ENCODE data around the gene SLC26A6.

Gene SLC26A6

DNA sequence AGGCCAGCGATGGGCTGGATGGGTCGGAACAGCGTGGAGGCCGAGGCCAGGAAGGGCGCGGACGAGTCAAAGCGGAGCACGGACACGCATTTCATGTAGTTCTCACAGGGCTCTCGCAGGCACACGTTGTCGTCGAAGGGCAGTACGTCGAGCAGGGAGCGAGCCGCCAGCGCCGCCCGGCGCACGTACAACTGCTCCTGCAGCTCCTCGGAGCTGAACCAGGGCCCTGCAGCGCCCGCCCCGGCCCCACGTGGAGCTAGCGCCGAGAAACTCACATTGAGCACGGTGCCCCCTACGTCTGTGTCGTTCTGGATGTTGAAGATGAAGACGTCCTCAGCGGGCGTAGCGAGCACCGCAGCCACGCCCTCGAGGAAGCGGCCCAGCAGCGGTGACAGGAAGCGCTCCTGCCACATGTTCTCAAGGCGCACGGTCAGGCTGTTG, 21.6 kb upstream of the SLC26A6 start:
- Histone ChIP-seq H3K4me3 (ENCODE audit: low read depth, low read length) (peak overlapping the region; percentile 58; the same call in 1 of the 2 replicates), H3K36me3 (ENCODE audit: control insufficient read depth, insufficient read depth, low read length) (peaks cover 48% of the 10 kb centered on the region), H3K9me3 (ENCODE audit: control insufficient read depth, insufficient read depth, low read length) (no peaks in the 10 kb centered on the region), H3K27ac (ENCODE audit: low read depth, low read length) (peak overlapping the region; percentile 38), H3K27me3 (ENCODE audit: control insufficient read depth, insufficient read depth, low read length) (no peaks in the 10 kb centered on the region), H3K4me1 (ENCODE audit: control insufficient read depth, insufficient read depth, low read length) (peaks cover 4% of the 10 kb centered on the region; the same call in 1 of the 2 replicates), H3K9ac (ENCODE audit: low read depth, low read length) (no peak overlapping the region; the same call in 1 of the 2 replicates)

DNA sequence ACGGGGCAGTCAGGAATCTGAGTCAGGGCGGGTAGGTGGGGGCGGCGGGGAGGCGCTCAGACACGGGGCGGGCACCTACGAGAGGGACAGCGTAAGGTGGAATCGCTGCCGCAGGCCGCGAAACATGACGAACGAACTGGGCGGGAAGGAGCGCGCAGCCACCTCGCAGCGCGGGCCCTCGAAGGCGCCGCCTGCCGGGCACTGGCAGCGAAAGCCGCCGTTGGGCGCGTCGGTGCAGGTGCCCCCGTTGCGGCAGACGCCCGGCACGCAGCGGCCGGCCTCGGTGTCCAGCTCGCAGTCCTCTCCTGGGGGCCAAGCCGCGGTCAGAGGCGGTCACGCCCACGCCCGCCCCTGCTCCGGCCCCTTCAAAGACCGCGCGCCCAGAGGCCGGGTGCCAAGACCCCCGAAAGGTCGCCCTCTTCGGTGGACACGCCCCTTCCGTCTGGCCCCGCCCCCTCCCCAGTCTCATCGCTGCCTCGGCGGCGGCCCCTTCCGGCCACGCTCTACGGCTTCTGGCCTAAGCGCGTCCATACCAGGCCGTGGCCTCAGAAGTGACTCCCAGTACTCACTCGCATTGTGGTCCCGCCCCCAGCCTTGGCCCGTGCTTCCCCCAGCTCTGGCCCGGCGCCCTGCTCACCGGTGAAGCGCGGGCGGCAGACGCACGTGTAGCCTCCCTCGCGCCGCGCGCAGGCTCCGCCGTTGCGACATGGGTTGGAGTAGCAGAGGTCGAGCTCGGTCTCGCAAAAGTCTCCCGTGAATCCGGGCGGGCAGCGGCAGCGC, 21.0 kb upstream of the SLC26A6 start:
- Histone ChIP-seq H3K27ac (ENCODE audit: low read depth, low read length) (peak overlapping the region; percentile 38), H3K4me3 (ENCODE audit: low read depth, low read length) (peak overlapping the region; percentile 58; the same call in 1 of the 2 replicates), H3K4me1 (ENCODE audit: control insufficient read depth, insufficient read depth, low read length) (peaks cover 4% of the 10 kb centered on the region; the same call in 1 of the 2 replicates), H3K9me3 (ENCODE audit: control insufficient read depth, insufficient read depth, low read length) (no peaks in the 10 kb centered on the region), H3K36me3 (ENCODE audit: control insufficient read depth, insufficient read depth, low read length) (peaks cover 49% of the 10 kb centered on the region), H3K27me3 (ENCODE audit: control insufficient read depth, insufficient read depth, low read length) (no peaks in the 10 kb centered on the region), H3K9ac (ENCODE audit: low read depth, low read length) (peak overlapping the region; percentile 19; the same call in 1 of the 2 replicates)

GRCh38 chr3:48655606-48656005, 20.3 kb upstream of the SLC26A6 start:
- H3K36me3 ChIP-seq (ENCODE audit: control insufficient read depth, insufficient read depth, low read length) = peaks cover 53% of the 10 kb centered on the region
- no peak overlapping the region for H3K27ac ChIP-seq (ENCODE audit: low read depth, low read length)
- no peak overlapping the region for H3K9ac ChIP-seq (ENCODE audit: low read depth, low read length)
- no peaks in the 10 kb centered on the region for H3K27me3 ChIP-seq (ENCODE audit: control insufficient read depth, insufficient read depth, low read length)
- H3K9me3 ChIP-seq (ENCODE audit: control insufficient read depth, insufficient read depth, low read length) = no peaks in the 10 kb centered on the region
- H3K4me3 ChIP-seq (ENCODE audit: low read depth, low read length) = peak overlapping the region; percentile 58
- H3K4me1 ChIP-seq (ENCODE audit: control insufficient read depth, insufficient read depth, low read length) = peaks cover 4% of the 10 kb centered on the region; the same call in 1 of the 2 replicates

- Histone ChIP-seq H3K9ac (ENCODE audit: low read depth, low read length) (no peak overlapping the region), H3K27ac (ENCODE audit: low read depth, low read length) (no peak overlapping the region), H3K9me3 (ENCODE audit: control insufficient read depth, insufficient read depth, low read length) (no peaks in the 10 kb centered on the region), H3K4me1 (ENCODE audit: control insufficient read depth, insufficient read depth, low read length) (peaks cover 4% of the 10 kb centered on the region; the same call in 1 of the 2 replicates), H3K27me3 (ENCODE audit: control insufficient read depth, insufficient read depth, low read length) (no peaks in the 10 kb centered on the region), H3K4me3 (ENCODE audit: low read depth, low read length) (peak overlapping the region; percentile 44; the same call in 1 of the 2 replicates), H3K36me3 (ENCODE audit: control insufficient read depth, insufficient read depth, low read length) (peaks cover 52% of the 10 kb centered on the region)
Measured at GRCh38 chr3:48655063-48655462, 19.8 kb upstream of the SLC26A6 start.

- H3K9me3 ChIP-seq (ENCODE audit: control insufficient read depth, insufficient read depth, low read length) = no peaks in the 10 kb centered on the region
- H3K27me3 ChIP-seq (ENCODE audit: control insufficient read depth, insufficient read depth, low read length) = no peaks in the 10 kb centered on the region
- no peak overlapping the region for H3K27ac ChIP-seq (ENCODE audit: low read depth, low read length)
- H3K4me1 ChIP-seq (ENCODE audit: control insufficient read depth, insufficient read depth, low read length) = peaks cover 4% of the 10 kb centered on the region; the same call in 1 of the 2 replicates
- no peak overlapping the region for H3K9ac ChIP-seq (ENCODE audit: low read depth, low read length)
- H3K4me3 ChIP-seq (ENCODE audit: low read depth, low read length) = no peak overlapping the region
- H3K36me3 ChIP-seq (ENCODE audit: control insufficient read depth, insufficient read depth, low read length) = peaks cover 52% of the 10 kb centered on the region
Measured at GRCh38 chr3:48652923-48653715, 17.9 kb upstream of the SLC26A6 start.

DNA sequence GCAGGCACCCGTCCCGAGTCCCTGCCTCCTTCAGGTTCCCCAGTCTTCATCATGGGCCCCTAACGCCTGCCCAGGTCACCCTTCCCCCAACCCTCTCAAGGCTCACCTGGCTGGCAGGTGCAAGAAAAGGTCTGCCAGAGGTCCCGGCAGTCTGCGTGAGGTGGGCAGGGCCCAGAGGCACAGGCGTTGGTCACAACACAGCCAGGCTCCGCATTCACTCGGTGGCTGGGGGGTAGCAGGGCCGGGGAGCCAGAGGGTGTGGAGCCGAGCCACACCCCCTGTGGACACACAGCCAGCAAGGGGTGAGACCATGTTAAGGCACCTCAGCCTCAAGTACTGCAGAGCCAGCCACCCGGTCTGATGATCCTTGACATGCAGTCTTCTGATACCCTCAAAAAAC, 16.5 kb upstream of the SLC26A6 start:
- H3K36me3 ChIP-seq (ENCODE audit: control insufficient read depth, insufficient read depth, low read length) = peaks cover 56% of the 10 kb centered on the region
- no peak overlapping the region for H3K4me3 ChIP-seq (ENCODE audit: low read depth, low read length)
- H3K9me3 ChIP-seq (ENCODE audit: control insufficient read depth, insufficient read depth, low read length) = no peaks in the 10 kb centered on the region
- no peak overlapping the region for H3K27ac ChIP-seq (ENCODE audit: low read depth, low read length)
- H3K4me1 ChIP-seq (ENCODE audit: control insufficient read depth, insufficient read depth, low read length) = peaks cover 3% of the 10 kb centered on the region; the same call in 1 of the 2 replicates
- no peak overlapping the region for H3K9ac ChIP-seq (ENCODE audit: low read depth, low read length)
- no peaks in the 10 kb centered on the region for H3K27me3 ChIP-seq (ENCODE audit: control insufficient read depth, insufficient read depth, low read length)

- Histone ChIP-seq H3K4me3 (ENCODE audit: low read depth, low read length) (no peak overlapping the region), H3K4me1 (ENCODE audit: control insufficient read depth, insufficient read depth, low read length) (no peaks in the 10 kb centered on the region), H3K27me3 (ENCODE audit: control insufficient read depth, insufficient read depth, low read length) (no peaks in the 10 kb centered on the region), H3K9ac (ENCODE audit: low read depth, low read length) (no peak overlapping the region), H3K9me3 (ENCODE audit: control insufficient read depth, insufficient read depth, low read length) (no peaks in the 10 kb centered on the region), H3K27ac (ENCODE audit: low read depth, low read length) (no peak overlapping the region), H3K36me3 (ENCODE audit: control insufficient read depth, insufficient read depth, low read length) (peaks cover 66% of the 10 kb centered on the region)
Measured at GRCh38 chr3:48650723-48651122, 15.5 kb upstream of the SLC26A6 start.

DNA sequence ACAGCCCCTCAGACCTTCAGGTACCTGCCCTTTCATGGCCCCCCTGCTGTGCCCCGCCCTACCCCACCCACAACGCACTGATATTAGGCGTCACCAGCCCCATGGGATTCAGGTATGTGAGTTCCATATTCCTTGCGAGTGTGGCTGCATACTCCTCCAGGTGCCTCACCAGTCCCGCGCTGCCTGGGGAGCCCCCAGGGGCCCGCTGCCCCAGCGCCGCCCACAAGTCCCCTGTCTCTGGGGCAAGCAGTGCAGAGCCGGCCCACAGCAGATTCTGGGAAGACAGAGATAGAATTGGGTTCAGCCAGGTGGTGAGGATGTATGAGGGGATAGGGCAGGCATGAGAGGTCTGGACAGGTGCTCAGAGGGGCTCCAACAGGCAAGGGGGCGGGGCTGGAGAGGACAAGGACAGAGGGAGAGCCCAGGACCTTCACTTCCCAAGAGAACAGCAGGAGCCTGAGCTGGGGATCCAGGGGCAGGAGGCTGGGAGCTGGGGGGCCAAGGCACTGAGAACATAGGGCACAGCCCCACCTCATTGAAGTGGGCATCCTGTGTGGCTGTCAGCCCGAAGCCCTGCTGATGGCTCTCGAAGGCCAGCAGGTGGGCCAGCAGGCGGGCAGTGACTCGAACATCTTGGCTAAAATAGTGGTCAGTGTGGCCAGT, 13.1 kb upstream of the SLC26A6 start:
- Histone ChIP-seq H3K4me1 (ENCODE audit: control insufficient read depth, insufficient read depth, low read length) (no peaks in the 10 kb centered on the region), H3K9me3 (ENCODE audit: control insufficient read depth, insufficient read depth, low read length) (no peaks in the 10 kb centered on the region), H3K27me3 (ENCODE audit: control insufficient read depth, insufficient read depth, low read length) (no peaks in the 10 kb centered on the region), H3K4me3 (ENCODE audit: low read depth, low read length) (no peak overlapping the region), H3K36me3 (ENCODE audit: control insufficient read depth, insufficient read depth, low read length) (peaks cover 79% of the 10 kb centered on the region), H3K27ac (ENCODE audit: low read depth, low read length) (no peak overlapping the region), H3K9ac (ENCODE audit: low read depth, low read length) (no peak overlapping the region)

DNA sequence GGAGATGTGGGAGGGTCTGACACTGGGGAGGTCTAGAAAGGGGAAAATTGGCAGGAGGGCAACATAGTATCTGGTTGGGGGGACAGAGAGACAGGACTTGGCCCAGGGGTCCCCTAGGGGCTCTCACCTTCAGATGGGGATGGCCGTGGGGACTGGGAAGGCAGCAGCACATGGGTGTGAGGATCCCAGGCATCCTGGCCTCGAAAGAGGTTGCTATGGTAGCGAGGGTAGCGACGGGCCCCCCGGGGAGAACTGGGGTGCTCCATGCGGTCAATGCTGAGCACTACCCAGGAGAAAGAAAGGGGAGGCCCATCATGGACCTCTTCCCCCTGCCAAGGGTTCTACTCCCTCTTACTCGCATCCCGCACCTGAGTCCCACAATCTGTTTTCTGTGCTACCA, 12.5 kb upstream of the SLC26A6 start:
- peaks cover 79% of the 10 kb centered on the region for H3K36me3 ChIP-seq (ENCODE audit: control insufficient read depth, insufficient read depth, low read length)
- no peak overlapping the region for H3K27ac ChIP-seq (ENCODE audit: low read depth, low read length)
- no peak overlapping the region for H3K9ac ChIP-seq (ENCODE audit: low read depth, low read length)
- no peaks in the 10 kb centered on the region for H3K4me1 ChIP-seq (ENCODE audit: control insufficient read depth, insufficient read depth, low read length)
- no peak overlapping the region for H3K4me3 ChIP-seq (ENCODE audit: low read depth, low read length)
- H3K9me3 ChIP-seq (ENCODE audit: control insufficient read depth, insufficient read depth, low read length) = no peaks in the 10 kb centered on the region
- no peaks in the 10 kb centered on the region for H3K27me3 ChIP-seq (ENCODE audit: control insufficient read depth, insufficient read depth, low read length)

- Histone ChIP-seq H3K27ac (ENCODE audit: low read depth, low read length) (no peak overlapping the region), H3K27me3 (ENCODE audit: control insufficient read depth, insufficient read depth, low read length) (no peaks in the 10 kb centered on the region), H3K9me3 (ENCODE audit: control insufficient read depth, insufficient read depth, low read length) (no peaks in the 10 kb centered on the region), H3K9ac (ENCODE audit: low read depth, low read length) (no peak overlapping the region), H3K36me3 (ENCODE audit: control insufficient read depth, insufficient read depth, low read length) (peaks cover 91% of the 10 kb centered on the region), H3K4me1 (ENCODE audit: control insufficient read depth, insufficient read depth, low read length) (no peaks in the 10 kb centered on the region), H3K4me3 (ENCODE audit: low read depth, low read length) (no peak overlapping the region)
Measured at GRCh38 chr3:48644898-48645760, 9.9 kb upstream of the SLC26A6 start.
